Bronchial epithelial cell (primary cell): ENCODE data around the gene LUZP2. TPM values are rescaled to one million over a fixed set of nuclear protein-coding genes. Genes with fewer than 3 reads are reported as not detected.

Experiments used
- DNase-seq: peaks from one replicate; pipeline ENCODE4 v3.0.0-alpha.2; 2010; ENCODE audit warnings: low read depth
- FAIRE-seq: peaks from 2 replicates; lab custom pipeline; 2011; peaks lifted over from hg19 to GRCh38; lab: Jason Lieb, UNC
- H3K27me3 ChIP-seq: 2 replicates; pipeline ENCODE4 v1.5.1; 2011; ENCODE audit warnings: low read length; ENCODE audit not compliant: control insufficient read depth, insufficient read depth
- H3K36me3 ChIP-seq: 2 replicates; pipeline ENCODE4 v1.5.1; 2011; ENCODE audit warnings: low read length; ENCODE audit not compliant: control insufficient read depth, insufficient read depth
- H3K4me3 ChIP-seq: 2 replicates; pipeline ENCODE4 v1.5.1; 2011; ENCODE audit warnings: mild to moderate bottlenecking, low read depth, low read length, control low read depth
- total RNA-seq: library from RNA; depleted of rRNA; stranded (reverse); fragments of >200 nt; gene quantifications from 2 replicates; pipeline ENCODE4 v1.2.1, GENCODE V29; 2014
- TF ChIP-seq, protein P1 (sequence below): IDR thresholded peaks from 2 replicates; pipeline ENCODE4 v1.5.1; 2011; ENCODE audit warnings: mild to moderate bottlenecking, moderate library complexity, low read length, control low read depth, inconsistent platforms; ENCODE audit not compliant: insufficient read depth, severe bottlenecking

LUZP2 gene
- total RNA-seq, 1 donor from 2014 or later = not detected

DNA sequence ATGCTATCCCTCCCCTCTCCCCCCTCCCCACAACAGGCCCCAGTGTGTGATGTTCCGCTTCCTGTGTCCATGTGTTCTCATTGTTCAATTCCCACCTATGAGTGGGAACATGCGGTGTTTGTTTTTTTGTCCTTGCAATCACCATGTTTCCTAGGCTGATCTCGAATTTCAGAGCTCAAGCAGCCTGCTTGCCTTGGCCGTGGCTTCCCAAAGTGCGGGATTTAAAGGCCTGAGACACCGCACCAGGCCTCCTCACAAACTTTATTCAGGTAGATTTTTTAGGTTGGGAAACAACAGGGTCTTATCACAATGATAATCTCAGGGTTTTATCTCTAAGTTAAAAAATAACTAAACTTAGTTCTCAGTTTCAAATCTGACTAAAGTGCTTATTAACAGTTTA lies 125.4 kb downstream of the LUZP2 start:
- no peaks in the 10 kb centered on the region for H3K27me3 ChIP-seq
- FAIRE-seq (no peak), DNase-seq (no peak)
- no peaks in the 10 kb centered on the region for H3K36me3 ChIP-seq
- TF ChIP-seq, protein P1, sequence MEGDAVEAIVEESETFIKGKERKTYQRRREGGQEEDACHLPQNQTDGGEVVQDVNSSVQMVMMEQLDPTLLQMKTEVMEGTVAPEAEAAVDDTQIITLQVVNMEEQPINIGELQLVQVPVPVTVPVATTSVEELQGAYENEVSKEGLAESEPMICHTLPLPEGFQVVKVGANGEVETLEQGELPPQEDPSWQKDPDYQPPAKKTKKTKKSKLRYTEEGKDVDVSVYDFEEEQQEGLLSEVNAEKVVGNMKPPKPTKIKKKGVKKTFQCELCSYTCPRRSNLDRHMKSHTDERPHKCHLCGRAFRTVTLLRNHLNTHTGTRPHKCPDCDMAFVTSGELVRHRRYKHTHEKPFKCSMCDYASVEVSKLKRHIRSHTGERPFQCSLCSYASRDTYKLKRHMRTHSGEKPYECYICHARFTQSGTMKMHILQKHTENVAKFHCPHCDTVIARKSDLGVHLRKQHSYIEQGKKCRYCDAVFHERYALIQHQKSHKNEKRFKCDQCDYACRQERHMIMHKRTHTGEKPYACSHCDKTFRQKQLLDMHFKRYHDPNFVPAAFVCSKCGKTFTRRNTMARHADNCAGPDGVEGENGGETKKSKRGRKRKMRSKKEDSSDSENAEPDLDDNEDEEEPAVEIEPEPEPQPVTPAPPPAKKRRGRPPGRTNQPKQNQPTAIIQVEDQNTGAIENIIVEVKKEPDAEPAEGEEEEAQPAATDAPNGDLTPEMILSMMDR = no peak
- H3K4me3 ChIP-seq = no peak overlapping the region

DNA sequence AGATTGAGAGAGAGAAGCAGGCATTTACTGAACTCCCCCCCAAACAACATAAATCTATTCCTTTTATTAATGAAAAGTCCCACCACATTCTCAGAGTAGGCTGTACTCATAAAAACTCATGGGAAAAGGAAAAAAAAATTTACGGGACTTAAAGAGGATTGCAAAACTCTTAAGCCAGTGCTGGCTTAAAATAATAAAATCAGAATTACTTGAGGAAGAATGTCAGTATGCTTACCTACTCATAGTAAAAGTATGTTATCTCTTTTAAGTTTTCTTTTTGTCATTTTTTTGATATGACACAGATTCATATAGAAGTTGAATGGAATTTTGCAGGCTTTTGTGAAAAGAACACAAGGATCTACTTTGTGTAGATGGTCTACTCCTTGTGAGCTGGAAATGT lies 126.3 kb downstream of the LUZP2 start:
- Histone ChIP-seq H3K27me3 (no peaks in the 10 kb centered on the region), H3K36me3 (no peaks in the 10 kb centered on the region), H3K4me3 (no peak overlapping the region)
- TF ChIP-seq, protein P1 = no peak
- FAIRE-seq (no peak), DNase-seq (no peak)

DNA sequence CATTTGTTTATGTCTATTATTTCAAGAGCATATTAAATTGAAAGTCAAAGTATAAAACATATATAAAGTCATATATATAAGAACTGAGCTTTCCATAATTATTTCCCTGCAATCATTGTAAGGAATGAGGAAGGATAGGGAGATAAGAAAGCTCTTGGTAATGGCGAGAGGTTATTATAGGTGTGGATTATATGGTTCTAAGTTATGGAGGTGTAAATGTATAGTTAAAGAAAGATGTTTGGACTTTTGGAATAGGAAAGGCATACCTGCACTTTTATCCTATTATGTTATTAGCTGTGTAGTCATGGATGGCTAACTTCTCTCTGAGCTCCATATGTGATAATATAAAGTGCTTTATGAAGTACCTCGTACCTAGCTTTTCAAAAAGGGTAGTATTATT lies 127.6 kb downstream of the LUZP2 start:
- H3K27me3 ChIP-seq = no peaks in the 10 kb centered on the region
- no peak overlapping the region for H3K4me3 ChIP-seq
- TF ChIP-seq, protein P1 = no peak
- H3K36me3 ChIP-seq = no peaks in the 10 kb centered on the region
- DNase-seq = no peak
- FAIRE-seq = no peak

DNA sequence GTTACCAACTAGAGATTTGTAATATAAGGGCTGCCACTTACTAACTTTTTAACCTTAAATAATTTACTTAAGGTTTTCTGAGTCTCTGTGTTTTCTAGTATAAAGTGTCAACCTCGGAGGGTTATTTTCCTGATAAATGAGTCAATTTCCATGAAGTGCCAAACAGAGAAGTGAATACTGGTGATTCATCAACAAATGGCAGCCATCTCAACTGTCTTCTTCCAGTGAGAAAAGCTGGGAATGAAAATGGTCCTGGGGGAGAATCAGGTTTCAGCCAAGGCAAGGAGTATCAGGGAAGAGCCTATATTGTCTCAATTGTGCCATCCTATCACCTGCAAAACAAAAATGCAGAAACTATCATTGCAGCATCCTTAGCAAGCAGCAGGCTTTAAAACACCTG lies 129.1 kb downstream of the LUZP2 start:
- DNase-seq (no peak), FAIRE-seq (no peak)
- TF ChIP-seq, protein P1 = no peak
- Histone ChIP-seq H3K27me3 (no peaks in the 10 kb centered on the region), H3K4me3 (no peak overlapping the region), H3K36me3 (no peaks in the 10 kb centered on the region)

DNA sequence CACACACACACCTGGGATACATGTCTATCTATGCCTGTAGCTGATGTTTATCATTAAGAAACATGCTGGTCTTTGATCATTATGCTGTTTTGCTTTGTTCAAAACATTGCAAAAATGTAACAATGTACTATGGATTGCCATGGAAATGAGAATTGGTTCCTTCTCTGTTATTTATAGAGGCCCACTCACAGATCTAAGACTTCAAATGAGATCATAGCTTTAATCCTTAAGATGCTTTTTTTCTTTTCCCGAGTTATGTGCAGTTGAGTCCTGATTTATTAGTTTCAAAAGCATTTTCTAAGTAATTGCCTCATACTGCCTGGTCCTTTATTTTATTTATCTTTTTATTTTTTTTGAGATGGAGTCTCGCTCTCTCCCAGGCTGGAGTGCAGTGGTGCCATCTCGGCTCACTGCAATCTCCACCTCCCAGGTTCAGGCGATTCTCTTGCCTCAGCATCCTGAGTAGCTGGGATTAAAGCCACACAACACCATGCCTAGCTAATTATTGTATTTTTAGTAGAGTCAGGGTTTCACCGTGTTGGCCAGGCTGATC lies 131.4 kb downstream of the LUZP2 start:
- FAIRE-seq = no peak
- TF ChIP-seq, protein P1 = no peak
- no peak for DNase-seq
- no peak overlapping the region for H3K4me3 ChIP-seq
- H3K27me3 ChIP-seq = no peaks in the 10 kb centered on the region
- H3K36me3 ChIP-seq = no peaks in the 10 kb centered on the region

DNA sequence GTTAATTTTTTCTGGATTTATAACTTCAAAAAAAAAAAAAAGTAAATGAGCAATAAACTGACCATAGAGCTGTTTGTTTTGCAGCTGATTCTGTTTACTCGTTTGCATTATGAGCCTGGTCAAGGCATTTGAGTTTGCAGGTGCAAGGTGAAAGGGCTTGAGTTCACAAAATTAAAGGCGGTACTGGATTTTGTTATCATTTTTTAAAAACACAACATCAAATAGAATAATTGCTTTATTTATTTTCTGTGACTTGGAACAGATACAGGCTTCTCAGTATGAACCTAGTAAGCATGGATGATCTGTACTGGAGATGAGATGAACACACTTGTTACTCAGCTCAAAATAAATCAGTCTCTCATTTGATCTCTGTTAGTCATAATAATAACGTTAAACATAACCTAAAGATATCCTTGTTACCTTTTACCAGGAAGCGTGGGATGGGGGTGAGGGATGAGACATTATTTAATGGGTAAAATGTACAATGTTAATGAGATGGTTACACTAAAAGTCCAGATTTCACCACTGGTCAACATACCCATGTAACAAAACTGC lies 137.8 kb downstream of the LUZP2 start:
- DNase-seq = no peak
- no peak overlapping the region for H3K4me3 ChIP-seq
- TF ChIP-seq, protein P1 = no peak
- H3K36me3 ChIP-seq = no peaks in the 10 kb centered on the region
- H3K27me3 ChIP-seq = no peaks in the 10 kb centered on the region
- FAIRE-seq = no peak
